ENCODE measurements around the gene L3MBTL4. TPM values are rescaled to one million over a fixed set of nuclear protein-coding genes. Genes with fewer than 3 reads are reported as not detected.
"Not testable (repeated sequence)": the region's sequence is repeated elsewhere in the genome, so short reads cannot be mapped to it uniquely, and the experiment has no call there.

The L3MBTL4 gene
- total RNA-seq, 4 donors from 2014 or later: 11.3 to 16.3 (median 11.8) TPM

GRCh38 chr18:6200204-6200774, 214.4 kb downstream of the L3MBTL4 start:
- intact Hi-C loops (cut with DNase I; ENCODE audit: low total_unique reads): no loop called here
- TF ChIP-seq POLR2A (IDR thresholded peaks at IDR 0.05) (no peak), CTCF (IDR thresholded peaks at IDR 0.05) (no peak)
- DNase-seq (ENCODE audit: low spot score in 2 of 2): no peak
- WGBS, 2 donors: 81 to 85% methylated on average over 4 of the region's 4 CpGs
- H3K4me3 ChIP-seq (ENCODE audit: low read depth, poor library complexity, severe bottlenecking): no peak overlapping the region

GRCh38 chr18:6199777-6200176, 214.9 kb downstream of the L3MBTL4 start:
- WGBS, 2 donors: 79 to 87% methylated on average over 1 of the region's 1 CpG
- no peak overlapping the region for H3K4me3 ChIP-seq (ENCODE audit: low read depth, poor library complexity, severe bottlenecking)
- no peak for DNase-seq (ENCODE audit: low spot score in 2 of 2)
- no peak for TF ChIP-seq POLR2A (IDR thresholded peaks at IDR 0.05)
- TF ChIP-seq CTCF (IDR thresholded peaks at IDR 0.05): no peak
- intact Hi-C loops (cut with DNase I; ENCODE audit: low total_unique reads): no loop called here

GRCh38 chr18:6198585-6198984, 216.1 kb downstream of the L3MBTL4 start:
- DNase-seq (ENCODE audit: low spot score in 2 of 2): no peak
- TF ChIP-seq POLR2A (IDR thresholded peaks at IDR 0.05) (no peak), CTCF (IDR thresholded peaks at IDR 0.05) (no peak)
- no peak overlapping the region for H3K4me3 ChIP-seq (ENCODE audit: low read depth, poor library complexity, severe bottlenecking)
- intact Hi-C loops (cut with DNase I; ENCODE audit: low total_unique reads): no loop called here
- 80 to 93% methylated on average over 1 of the region's 1 CpG for WGBS, 2 donors

- no peak overlapping the region for H3K4me3 ChIP-seq (ENCODE audit: low read depth, poor library complexity, severe bottlenecking)
- no peak for TF ChIP-seq CTCF (IDR thresholded peaks at IDR 0.05)
- no peak for TF ChIP-seq POLR2A (IDR thresholded peaks at IDR 0.05)
- intact Hi-C loops (cut with DNase I; ENCODE audit: low total_unique reads): no loop called here
- WGBS, 2 donors: 56 to 65% methylated on average over 2 of the region's 2 CpGs
- DNase-seq (ENCODE audit: low spot score in 2 of 2): no peak
Measured at GRCh38 chr18:6194640-6195039, 220.1 kb downstream of the L3MBTL4 start.

GRCh38 chr18:6185782-6186181, 228.9 kb downstream of the L3MBTL4 start:
- H3K4me3 ChIP-seq (ENCODE audit: low read depth, poor library complexity, severe bottlenecking); intact Hi-C loops (cut with DNase I; ENCODE audit: low total_unique reads); DNase-seq (ENCODE audit: low spot score in 2 of 2): not testable (repeated sequence)
- 96 to 98% methylated on average over 3 of the region's 3 CpGs for WGBS, 2 donors

- no peak for TF ChIP-seq POLR2A (IDR thresholded peaks at IDR 0.05)
- TF ChIP-seq CTCF (IDR thresholded peaks at IDR 0.05): no peak
- DNase-seq (ENCODE audit: low spot score in 2 of 2): no peak
- 62 to 79% methylated on average over 8 of the region's 8 CpGs for WGBS, 2 donors
- intact Hi-C loops (cut with DNase I; ENCODE audit: low total_unique reads): no loop called here
- no peak overlapping the region for H3K4me3 ChIP-seq (ENCODE audit: low read depth, poor library complexity, severe bottlenecking)
Measured at GRCh38 chr18:6174983-6175745, 239.5 kb downstream of the L3MBTL4 start.
